ENCODE results near the gene GRAMD4.
"Not testable (repeated sequence)": the region's sequence is repeated elsewhere in the genome, so short reads cannot be mapped to it uniquely, and the experiment has no call there.

The GRAMD4 gene

DNA sequence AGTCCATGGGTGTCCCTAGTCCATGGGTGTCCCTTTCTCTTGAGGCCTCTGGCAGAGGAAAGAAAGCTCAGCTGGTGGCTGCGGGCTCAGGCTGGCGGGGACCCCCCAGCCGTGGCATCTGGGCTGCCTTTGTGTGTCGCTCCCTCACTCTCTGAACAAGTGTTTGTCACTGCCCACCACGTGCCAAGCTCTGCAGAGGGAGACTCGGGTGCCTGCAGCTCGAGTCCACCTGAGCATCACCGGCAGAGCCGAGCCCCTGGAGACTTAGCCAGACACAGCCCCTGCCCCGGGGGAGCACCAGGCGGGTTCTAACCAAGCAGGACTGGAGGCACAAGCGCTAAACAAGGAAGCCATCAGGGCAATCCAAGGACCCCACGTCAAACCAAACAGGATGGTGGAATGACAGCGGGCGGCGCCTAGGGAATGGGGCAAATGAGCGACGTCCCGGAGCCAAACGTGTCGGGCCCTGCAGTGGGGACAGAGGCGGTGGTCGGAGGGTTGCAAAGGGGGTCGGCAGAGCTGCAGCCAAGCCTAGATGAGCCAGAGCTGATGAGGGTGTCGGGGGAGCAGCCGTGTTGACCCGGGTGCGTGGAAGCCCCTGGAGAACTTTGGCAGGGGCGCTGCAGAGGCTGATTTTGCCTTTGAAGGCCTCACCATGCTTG, 2.1 kb upstream of the GRAMD4 start:
- no peak for DNase-seq (ENCODE audit: low read depth in 2 of 3, low spot score in 1 of 3)

DNA sequence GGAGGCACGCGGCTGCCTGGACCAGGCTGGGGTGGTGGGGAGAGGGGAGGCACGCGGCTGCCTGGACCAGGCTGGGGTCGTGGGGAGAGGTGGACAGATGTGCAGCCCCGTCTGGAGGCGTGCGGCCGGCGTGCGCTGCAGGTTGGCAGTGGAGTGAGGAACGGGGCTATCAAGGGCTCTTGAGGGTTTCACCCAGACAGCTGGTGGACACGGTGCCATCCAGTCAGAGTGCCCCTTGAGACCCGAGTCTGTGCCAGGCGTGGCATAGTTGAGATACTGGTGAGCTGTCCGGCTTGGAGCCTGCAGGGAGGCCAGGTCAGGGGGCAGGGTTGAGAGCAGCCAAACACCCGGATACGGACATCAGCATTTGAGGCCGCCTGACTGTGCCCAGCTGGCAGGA, 1.5 kb upstream of the GRAMD4 start:
- no peak for DNase-seq (ENCODE audit: low read depth in 2 of 3, low spot score in 1 of 3)

GRCh38 chr22:46619240-46619829, 851 bp upstream of the GRAMD4 start:
- DNase-seq (ENCODE audit: low read depth in 2 of 3, low spot score in 1 of 3) = no peak

GRCh38 chr22:46620588-46621242, 529 bp downstream of the GRAMD4 start:
- no peak for DNase-seq (ENCODE audit: low read depth in 2 of 3, low spot score in 1 of 3)

DNA sequence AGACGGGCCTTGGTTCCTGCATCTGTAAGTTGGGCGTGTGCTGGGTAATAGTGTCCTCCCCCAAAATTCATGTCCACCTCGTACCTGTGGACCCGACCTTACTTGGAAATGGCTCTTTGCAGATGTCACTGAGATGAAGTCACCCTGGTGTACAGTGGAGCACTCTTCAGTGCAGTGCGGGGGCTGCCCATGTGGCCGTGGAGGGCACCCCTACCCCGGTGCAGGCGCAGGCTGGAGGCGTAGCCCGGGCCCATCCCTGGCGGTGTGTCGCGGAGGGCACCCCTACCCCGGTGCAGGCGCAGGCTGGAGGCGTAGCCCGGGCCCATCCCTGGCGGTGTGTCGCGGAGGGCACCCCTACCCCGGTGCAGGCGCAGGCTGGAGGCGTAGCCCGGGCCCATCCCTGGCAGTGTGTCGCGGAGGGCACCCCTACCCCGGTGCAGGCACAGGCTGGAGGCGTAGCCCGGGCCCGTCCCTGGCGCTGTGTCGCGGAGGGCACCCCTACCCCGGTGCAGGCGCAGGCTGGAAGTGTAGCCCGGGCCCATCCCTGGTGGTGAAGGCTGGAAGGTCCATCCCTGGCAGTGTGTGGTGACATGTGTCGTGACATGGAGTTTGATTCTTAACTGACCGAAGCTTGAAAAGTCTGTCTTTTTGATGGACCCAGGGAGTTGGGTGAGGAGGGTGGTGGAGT, 1.2 kb downstream of the GRAMD4 start:
- not testable (repeated sequence) for DNase-seq (ENCODE audit: low read depth in 2 of 3, low spot score in 1 of 3)

GRCh38 chr22:46622081-46622521, 1.9 kb downstream of the GRAMD4 start:
- DNase-seq (ENCODE audit: low read depth in 2 of 3, low spot score in 1 of 3) = no peak

GRCh38 chr22:46625113-46625842, 5.1 kb downstream of the GRAMD4 start:
- DNase-seq (ENCODE audit: low read depth in 2 of 3, low spot score in 1 of 3) = no peak

DNA sequence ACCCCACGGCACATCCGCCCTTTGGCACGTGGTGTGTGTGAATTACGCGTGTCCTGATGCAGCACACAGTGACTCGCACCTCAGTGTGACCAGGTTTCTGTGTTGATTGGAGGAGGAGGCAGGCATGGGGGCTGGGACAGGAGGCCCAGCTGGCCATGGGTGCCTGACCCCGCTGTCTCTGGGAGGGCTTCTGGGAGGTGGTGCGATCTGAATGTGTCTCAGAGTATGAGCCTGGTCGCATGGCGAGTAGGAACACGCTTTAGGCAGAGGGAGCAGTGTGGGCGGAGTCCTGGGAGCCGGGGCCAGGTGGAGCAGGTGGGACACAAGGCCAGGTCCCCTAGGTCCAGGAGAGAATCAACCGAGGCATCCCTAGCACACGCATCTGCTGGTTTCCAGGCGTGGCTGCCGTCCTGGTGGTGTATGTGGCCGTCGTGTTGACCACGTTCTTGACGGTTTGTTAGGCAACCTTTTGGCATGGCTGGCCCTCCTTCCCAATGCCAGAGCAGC, 5.7 kb downstream of the GRAMD4 start:
- DNase-seq (ENCODE audit: low read depth in 2 of 3, low spot score in 1 of 3) = no peak

DNA sequence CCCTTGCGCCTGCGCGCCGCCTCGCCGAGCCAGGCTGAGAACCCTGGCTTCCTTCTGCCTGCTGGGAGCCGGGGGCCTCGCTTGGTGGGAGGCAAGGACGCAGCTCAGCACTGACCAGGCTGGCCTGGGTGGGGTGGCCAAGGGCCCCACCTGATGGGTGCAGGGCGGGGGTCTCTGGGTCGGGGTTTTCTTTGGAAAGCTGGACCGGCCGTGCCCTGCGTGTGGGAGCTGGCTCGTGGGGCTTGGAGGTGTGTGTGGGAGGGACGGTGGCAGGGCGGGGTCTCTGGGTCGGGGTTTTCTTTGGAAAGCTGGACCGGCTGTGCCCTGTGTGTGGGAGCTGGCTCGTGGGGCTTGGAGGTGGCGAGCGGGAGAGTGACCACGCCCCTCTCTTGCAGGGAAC, 6.2 kb downstream of the GRAMD4 start:
- DNase-seq (ENCODE audit: low read depth in 2 of 3, low spot score in 1 of 3) = no peak

GRCh38 chr22:46626911-46627805, 7.0 kb downstream of the GRAMD4 start:
- DNase-seq (ENCODE audit: low read depth in 2 of 3, low spot score in 1 of 3) = no peak

DNA sequence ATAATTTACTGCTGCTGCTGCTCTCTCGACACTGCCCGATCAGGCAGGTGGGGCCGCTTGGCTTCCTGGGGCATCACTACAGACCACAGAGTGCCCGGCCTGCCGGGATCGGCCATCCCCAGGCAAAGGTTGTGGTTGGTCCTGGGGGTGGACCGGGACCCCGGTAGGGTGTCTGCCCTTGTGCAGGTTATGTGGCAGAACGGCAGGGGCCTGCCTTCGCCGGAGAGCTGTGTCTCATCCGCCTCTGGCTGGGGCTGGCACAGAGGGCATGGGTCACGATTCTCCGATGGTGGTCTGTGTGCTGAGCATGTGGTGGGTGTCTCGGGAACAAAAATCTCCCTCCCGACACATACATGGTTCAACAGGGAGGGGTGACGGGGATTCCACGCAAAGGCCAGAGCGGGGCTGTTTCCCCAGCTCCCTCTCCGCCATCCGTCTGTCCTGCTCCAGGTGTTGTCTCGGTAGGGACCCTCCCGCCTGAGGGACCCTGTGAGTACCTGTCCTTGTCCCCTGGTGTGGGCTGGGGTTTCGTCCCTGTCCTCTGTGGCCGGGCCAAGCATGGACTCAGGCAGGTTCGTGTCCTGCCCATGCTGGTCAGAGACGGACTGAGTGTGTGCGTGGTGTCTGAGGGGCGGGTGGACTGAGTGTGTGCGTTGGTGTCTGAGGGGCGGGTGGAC, 7.8 kb downstream of the GRAMD4 start:
- no peak for DNase-seq (ENCODE audit: low read depth in 2 of 3, low spot score in 1 of 3)

GRCh38 chr22:46628756-46629155, 8.6 kb downstream of the GRAMD4 start:
- no peak for DNase-seq (ENCODE audit: low read depth in 2 of 3, low spot score in 1 of 3)

- DNase-seq (ENCODE audit: low read depth in 2 of 3, low spot score in 1 of 3) = no peak
Measured at GRCh38 chr22:46629291-46629690, 9.1 kb downstream of the GRAMD4 start.

- no peak for DNase-seq (ENCODE audit: low read depth in 2 of 3, low spot score in 1 of 3)
Measured at GRCh38 chr22:46631113-46631512, 10.9 kb downstream of the GRAMD4 start.

DNA sequence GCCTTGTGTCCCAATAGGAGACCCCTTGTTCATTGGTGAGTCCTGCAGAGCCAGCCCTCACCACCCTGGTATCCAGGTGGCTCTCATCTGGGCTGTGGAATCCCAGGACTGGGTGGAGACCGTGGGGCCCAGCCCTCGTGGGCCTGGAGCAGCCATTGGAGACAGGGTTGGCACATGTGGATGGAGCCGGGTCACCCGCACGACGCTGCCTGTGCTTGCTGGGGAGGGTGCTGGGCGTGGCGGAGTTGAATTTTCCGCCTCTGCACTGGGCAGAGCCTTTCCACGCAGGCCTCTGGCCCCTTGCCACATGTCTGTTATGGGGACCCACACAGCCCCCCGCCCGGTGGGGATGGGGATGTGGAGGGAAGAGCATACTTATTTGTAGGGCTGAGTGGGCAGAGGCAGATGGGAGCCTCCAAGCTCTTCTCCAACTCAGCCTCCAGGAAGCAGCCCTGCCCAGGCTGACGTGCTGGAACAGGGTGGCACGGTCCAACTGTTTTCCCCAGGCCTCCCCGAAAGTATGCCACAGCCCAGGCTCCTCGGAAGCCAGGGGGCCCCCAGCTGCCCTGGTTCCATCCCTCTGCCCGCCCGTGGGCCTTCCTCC, 12.6 kb downstream of the GRAMD4 start:
- no peak for DNase-seq (ENCODE audit: low read depth in 2 of 3, low spot score in 1 of 3)

DNA sequence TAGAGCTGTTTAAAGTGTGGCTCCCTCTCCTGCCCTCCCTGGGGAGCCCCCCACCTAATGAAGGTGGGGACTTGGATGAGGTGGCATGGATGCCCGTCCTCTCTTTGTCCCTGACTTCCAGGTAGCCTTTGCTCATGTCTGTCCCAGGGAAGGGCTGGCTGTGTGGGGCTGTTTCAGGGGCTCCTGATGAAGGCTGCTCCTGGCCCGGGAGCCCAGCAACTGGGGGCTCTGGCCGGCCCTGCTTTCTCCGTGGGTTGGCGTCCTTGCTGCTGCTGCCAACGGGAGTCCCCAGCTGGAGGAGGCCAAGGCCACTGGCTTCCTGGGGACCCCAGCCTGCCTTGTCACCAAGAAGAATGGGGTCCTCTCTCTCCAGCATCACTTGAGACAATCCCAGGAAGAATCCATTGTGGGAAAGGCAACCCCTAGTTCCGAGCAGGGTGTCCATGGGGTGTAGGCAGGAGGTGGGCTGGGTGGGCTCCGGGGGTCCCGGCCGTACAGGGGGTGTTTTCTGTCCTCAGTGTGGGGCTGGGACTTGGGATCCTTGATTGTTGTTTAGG, 13.2 kb downstream of the GRAMD4 start:
- DNase-seq (ENCODE audit: low read depth in 2 of 3, low spot score in 1 of 3) = no peak

- DNase-seq (ENCODE audit: low read depth in 2 of 3, low spot score in 1 of 3) = no peak
Measured at GRCh38 chr22:46634011-46634699, 14.0 kb downstream of the GRAMD4 start.

DNA sequence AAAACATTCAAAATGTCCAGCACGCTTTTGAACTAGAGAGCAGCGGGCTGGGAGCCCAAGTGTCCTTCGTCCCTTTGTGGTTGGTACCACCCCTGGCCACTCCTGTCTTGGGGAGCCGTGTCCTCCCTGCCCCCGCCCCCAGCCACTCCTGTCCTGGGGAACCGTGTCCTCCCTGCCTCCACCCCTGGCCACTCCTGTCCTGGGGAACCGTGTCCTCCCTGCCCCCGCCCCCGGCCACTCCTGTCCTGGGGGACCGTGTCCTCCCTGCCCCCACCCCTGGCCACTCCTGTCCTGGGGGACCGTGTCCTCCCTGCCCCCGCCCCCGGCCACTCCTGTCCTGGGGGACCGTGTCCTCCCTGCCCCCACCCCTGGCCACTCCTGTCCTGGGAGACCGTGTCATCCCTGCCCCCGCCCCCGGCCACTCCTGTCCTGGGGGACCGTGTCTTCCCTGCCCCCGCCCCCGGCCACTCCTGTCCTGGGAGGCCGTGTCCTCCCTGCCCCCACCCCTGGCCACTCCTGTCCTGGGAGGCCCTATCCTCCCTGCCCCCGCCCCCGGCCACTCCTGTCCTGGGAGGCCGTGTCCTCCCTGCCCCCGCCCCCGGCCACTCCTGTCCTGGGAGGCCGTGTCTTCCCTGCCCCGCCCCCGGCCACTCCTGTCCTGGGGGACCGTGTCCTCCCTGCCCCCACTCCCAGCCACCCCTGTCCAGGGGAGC, 14.9 kb downstream of the GRAMD4 start:
- DNase-seq (ENCODE audit: low read depth in 2 of 3, low spot score in 1 of 3) = not testable (repeated sequence)

Data from stimulated activated CD4-positive, alpha-beta T cell treated with anti-CD3 and anti-CD28 coated beads, Interleukin-12 subunit alpha, Interleukin-12 subunit beta, amount 100 ng/mL, for 48 hours (primary cell).